ENCODE measurements around the gene PCDHGA3.
A peak's percentile ranks its signal among the peaks of the same experiment; 100 is the strongest.

The PCDHGA3 gene

GRCh38 chr5:141362719-141363118 lies 19.1 kb downstream of the PCDHGA3 start:
- Histone ChIP-seq H3K36me3 (replicated peaks; ENCODE audit: low read depth, low read length) (no peaks in the 10 kb centered on the region), H3K9ac (ENCODE audit: low read length) (no peak overlapping the region), H3K4me2 (ENCODE audit: low read length) (no peak overlapping the region), H4K20me1 (ENCODE audit: insufficient read depth, low read length) (no peaks in the 10 kb centered on the region), H3K4me1 (ENCODE audit: low read length) (no peaks in the 10 kb centered on the region), H3K79me2 (ENCODE audit: low read length) (no peaks in the 10 kb centered on the region), H3K27me3 (ENCODE audit: low read depth, low read length) (no peaks in the 10 kb centered on the region), H3K9me3 (ENCODE audit: insufficient read depth, low read length) (no peaks in the 10 kb centered on the region), H3K27ac (ENCODE audit: low read length) (no peak overlapping the region), H3K4me3 (ENCODE audit: low read length) (no peak overlapping the region), H2AFZ (ENCODE audit: low read depth, low read length) (no peak overlapping the region)
- TF ChIP-seq EZH2phosphoT487 (IDR thresholded peaks at IDR 0.05; ENCODE audit: low read depth) (no peak), CTCF (IDR thresholded peaks at IDR 0.05; ENCODE audit: low read depth, low read length) (no peak)

- H4K20me1 ChIP-seq (ENCODE audit: insufficient read depth, low read length), result no peaks in the 10 kb centered on the region
- no peaks in the 10 kb centered on the region for H3K4me1 ChIP-seq (ENCODE audit: low read length)
- no peak within 1 kb of the TSS for H3K9ac ChIP-seq (ENCODE audit: low read length)
- H3K36me3 ChIP-seq (replicated peaks; ENCODE audit: low read depth, low read length), result no peaks in the 10 kb centered on the region
- no peaks in the 10 kb centered on the region for H3K9me3 ChIP-seq (ENCODE audit: insufficient read depth, low read length)
- no peak within 1 kb of the TSS for H2AFZ ChIP-seq (ENCODE audit: low read depth, low read length)
- TF ChIP-seq EZH2phosphoT487 (IDR thresholded peaks at IDR 0.05; ENCODE audit: low read depth), result no peak
- TF ChIP-seq CTCF (IDR thresholded peaks at IDR 0.05; ENCODE audit: low read depth, low read length), result no peak
- no peak within 1 kb of the TSS for H3K27ac ChIP-seq (ENCODE audit: low read length)
- H3K27me3 ChIP-seq (ENCODE audit: low read depth, low read length), result no peaks in the 10 kb centered on the region
- H3K79me2 ChIP-seq (ENCODE audit: low read length), result no peaks in the 10 kb centered on the region
- no peak within 1 kb of the TSS for H3K4me2 ChIP-seq (ENCODE audit: low read length)
- H3K4me3 ChIP-seq (ENCODE audit: low read length), result no peak within 1 kb of the TSS
These were observed 20.5 kb downstream of the PCDHGA3 start, which contains the start of gene PCDHGA5 for GRCh38 chr5:141363952-141364660. TSS of gene PCDHGA5 (plus strand) at chr5:141364162. CDS start at chr5:141364331, 169 bp downstream.

DNA sequence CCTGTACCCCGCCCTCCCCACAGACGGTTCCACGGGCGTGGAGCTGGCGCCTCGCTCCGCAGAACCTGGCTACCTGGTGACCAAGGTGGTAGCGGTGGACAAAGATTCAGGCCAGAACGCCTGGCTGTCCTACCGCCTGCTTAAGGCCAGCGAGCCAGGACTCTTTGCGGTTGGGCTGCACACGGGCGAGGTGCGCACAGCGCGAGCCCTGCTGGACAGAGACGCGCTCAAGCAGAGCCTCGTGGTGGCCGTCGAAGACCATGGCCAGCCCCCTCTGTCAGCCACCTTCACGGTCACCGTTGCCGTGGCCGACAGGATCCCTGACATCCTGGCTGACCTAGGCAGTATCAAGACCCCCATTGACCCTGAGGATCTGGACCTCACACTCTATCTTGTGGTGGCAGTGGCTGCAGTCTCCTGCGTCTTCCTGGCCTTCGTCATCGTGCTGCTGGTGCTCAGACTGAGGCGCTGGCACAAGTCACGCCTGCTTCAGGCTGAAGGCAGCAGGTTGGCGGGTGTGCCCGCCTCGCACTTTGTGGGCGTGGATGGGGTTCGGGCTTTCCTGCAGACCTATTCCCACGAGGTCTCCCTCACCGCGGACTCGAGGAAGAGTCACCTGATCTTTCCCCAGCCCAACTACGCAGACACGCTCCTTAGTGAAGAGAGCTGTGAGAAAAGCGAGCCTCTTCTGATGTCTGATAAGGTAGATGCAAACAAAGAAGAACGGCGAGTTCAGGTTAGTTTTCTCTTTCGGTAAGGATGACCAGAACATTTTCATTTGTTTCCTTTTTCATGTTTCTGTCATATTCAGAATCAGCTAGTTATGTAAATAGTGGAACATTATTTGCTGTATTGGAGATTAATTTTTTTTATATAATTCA lies 22.6 kb downstream of the PCDHGA3 start:
- no peaks in the 10 kb centered on the region for H3K9me3 ChIP-seq (ENCODE audit: insufficient read depth, low read length)
- H2AFZ ChIP-seq (ENCODE audit: low read depth, low read length), result no peak overlapping the region
- H3K9ac ChIP-seq (ENCODE audit: low read length), result no peak overlapping the region
- H3K79me2 ChIP-seq (ENCODE audit: low read length), result no peaks in the 10 kb centered on the region
- TF ChIP-seq EZH2phosphoT487 (IDR thresholded peaks at IDR 0.05; ENCODE audit: low read depth), result no peak
- no peak overlapping the region for H3K4me2 ChIP-seq (ENCODE audit: low read length)
- no peaks in the 10 kb centered on the region for H3K36me3 ChIP-seq (replicated peaks; ENCODE audit: low read depth, low read length)
- H3K4me3 ChIP-seq (ENCODE audit: low read length), result no peak overlapping the region
- no peak overlapping the region for H3K27ac ChIP-seq (ENCODE audit: low read length)
- no peaks in the 10 kb centered on the region for H3K27me3 ChIP-seq (ENCODE audit: low read depth, low read length)
- no peaks in the 10 kb centered on the region for H4K20me1 ChIP-seq (ENCODE audit: insufficient read depth, low read length)
- no peaks in the 10 kb centered on the region for H3K4me1 ChIP-seq (ENCODE audit: low read length)

GRCh38 chr5:141369994-141370848 lies 26.6 kb downstream of the PCDHGA3 start, which contains the start of gene PCDHGB3:
TSS of gene PCDHGB3 (plus strand) at chr5:141370242. CDS start at chr5:141370395, 153 bp downstream.
- H3K4me1 ChIP-seq (ENCODE audit: low read length), result no peaks in the 10 kb centered on the region
- H3K4me3 ChIP-seq (ENCODE audit: low read length), result peak within 1 kb of the TSS; percentile 76
- no peaks in the 10 kb centered on the region for H4K20me1 ChIP-seq (ENCODE audit: insufficient read depth, low read length)
- peak within 1 kb of the TSS; percentile 91 for H2AFZ ChIP-seq (ENCODE audit: low read depth, low read length)
- no peaks in the 10 kb centered on the region for H3K27me3 ChIP-seq (ENCODE audit: low read depth, low read length)
- H3K27ac ChIP-seq (ENCODE audit: low read length), result no peak within 1 kb of the TSS
- no peak for TF ChIP-seq EZH2phosphoT487 (IDR thresholded peaks at IDR 0.05; ENCODE audit: low read depth)
- TF ChIP-seq CTCF (IDR thresholded peaks at IDR 0.05; ENCODE audit: low read depth, low read length), result peak; percentile 52
- peak within 1 kb of the TSS; percentile 77 for H3K4me2 ChIP-seq (ENCODE audit: low read length)
- H3K9ac ChIP-seq (ENCODE audit: low read length), result peak within 1 kb of the TSS; percentile 57
- H3K9me3 ChIP-seq (ENCODE audit: insufficient read depth, low read length), result no peaks in the 10 kb centered on the region
- H3K36me3 ChIP-seq (replicated peaks; ENCODE audit: low read depth, low read length), result no peaks in the 10 kb centered on the region
- H3K79me2 ChIP-seq (ENCODE audit: low read length), result no peaks in the 10 kb centered on the region

All from OCI-LY3 (cell line).